ENCODE results near the gene TF.

DNA sequence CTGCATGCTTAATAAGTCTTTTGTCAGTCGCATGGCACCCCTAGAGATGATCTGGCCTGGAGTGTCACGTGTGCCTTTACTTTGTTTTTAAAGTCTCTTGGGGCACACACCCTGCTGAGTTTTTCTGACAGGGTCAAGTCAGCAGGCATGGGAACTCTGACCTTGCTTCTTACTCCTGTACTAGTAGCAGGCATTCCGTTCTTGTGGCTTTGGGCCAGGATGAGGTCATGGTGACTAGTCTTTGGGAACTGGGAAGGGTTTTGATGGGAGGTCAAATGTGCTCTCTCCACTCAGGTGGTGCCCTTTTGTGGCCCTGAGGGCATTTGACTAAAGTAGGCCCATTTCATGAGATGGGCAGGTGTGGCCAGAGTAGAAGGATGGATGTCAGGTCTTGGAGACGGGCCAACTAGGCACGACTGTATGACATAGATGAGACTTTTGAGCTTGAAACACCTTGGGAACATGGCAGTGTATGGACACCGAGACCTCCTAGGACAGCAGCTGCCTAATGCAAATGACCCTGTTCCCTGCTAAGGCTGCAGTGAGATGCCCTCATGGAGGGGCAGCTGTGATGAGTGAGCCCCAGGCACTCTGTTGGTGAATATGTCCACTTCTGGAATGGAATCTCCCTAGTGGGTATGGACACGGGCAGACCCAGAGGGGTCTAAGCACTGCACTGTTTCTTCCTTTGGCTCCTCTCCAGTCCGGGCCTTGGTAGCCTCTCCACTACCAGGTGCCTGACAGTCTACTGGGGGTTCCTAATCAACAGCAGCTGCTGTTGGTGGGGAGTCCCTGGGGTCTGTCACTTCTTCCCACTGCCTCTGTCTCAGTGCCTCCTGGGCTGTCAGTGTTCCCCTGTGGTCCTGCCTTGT is 75.8 kb downstream of the TF start:
- no peak for TF ChIP-seq EZH2 (IDR thresholded peaks at IDR 0.05; ENCODE audit: insufficient read depth, poor library complexity, severe bottlenecking)
- no peak for TF ChIP-seq EZH2phosphoT487 (IDR thresholded peaks at IDR 0.05; ENCODE audit: insufficient read depth, low read depth)

Data from GM23248 (cell line).